Stimulated activated CD4-positive, alpha-beta T cell treated with anti-CD3 and anti-CD28 coated beads, Interleukin-12 subunit alpha, Interleukin-12 subunit beta, amount 100 ng/mL, for 24 hours (primary cell): ENCODE results near the gene ZNF793.

Experiments used
- DNase-seq, 2 experiments: peaks; one replicate each; pipeline ENCODE4 v3.0.0-alpha.2; 2020; ENCODE audit warnings: low read depth in 2 of 2

ZNF793 gene

DNA sequence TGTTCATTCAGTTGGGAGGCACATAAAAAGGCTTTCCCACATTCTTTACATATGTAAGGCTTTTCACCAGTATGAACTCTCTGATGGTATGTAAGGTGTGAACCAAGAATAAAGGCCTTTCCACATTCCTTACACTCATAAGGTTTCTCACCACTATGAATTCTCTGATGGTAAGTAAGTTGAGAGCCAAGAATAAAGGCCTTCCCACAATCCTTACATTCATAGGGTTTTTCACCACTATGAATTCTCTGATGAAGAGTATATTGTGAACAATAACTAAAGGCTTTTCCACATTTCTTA lies 58.6 kb downstream of the ZNF793 start:
- no peak for DNase-seq

DNA sequence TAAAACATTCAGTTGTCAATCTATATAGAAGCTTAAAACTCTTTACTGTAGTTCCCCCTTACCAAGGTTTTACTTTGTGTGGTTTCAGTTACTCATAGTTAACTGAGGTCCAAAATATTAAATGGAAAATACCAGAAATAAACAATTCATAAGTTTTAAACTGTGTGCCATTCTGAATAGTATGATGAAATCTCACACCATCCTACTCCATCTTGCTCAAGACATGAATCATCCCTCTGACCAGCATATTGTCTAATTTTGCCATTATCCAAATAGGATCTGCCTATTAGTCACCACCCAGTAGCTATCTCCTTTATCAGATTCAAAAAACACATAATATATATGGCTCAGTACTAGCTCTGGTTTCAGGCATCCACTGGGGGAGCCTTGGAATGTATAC lies 65.5 kb downstream of the ZNF793 start:
- no peak for DNase-seq

DNA sequence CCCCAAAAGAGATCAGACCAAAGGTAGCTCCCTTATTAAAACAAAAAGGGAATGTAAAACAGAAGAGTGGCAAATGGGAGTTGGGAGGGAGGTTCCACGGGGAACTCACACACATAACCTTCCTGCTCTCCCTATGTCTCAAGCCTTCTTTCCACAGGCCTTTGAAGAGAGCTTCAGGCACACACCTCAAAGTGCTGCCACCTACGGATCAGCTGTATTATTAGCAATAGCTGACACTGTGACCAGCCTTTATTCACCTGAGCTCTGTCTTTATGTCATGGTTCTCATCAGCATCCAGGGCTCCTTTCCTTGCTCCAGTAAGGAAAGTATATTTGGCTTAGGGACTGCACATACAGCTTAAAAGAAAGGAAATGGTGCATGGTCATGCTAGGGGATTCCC lies 76.6 kb downstream of the ZNF793 start:
- DNase-seq = no peak
